A673 (cell line): ENCODE data around the gene SLC16A12. TPM values are rescaled to one million over a fixed set of nuclear protein-coding genes. Genes with fewer than 3 reads are reported as not detected.
A peak's percentile ranks its signal among the peaks of the same experiment; 100 is the strongest.

Experiments
- BruUV-seq: library from RNA; stranded (reverse); fragments of 400-500 nt; replicated peaks from 2 replicates; lab custom pipeline; 2021; lab: Mats Ljungman, UMichigan
- CTCF ChIA-PET: fragments of 300-600 bp; sonication (Branson Sonifier 250); formaldehyde crosslinking; loops from one replicate; lab custom pipeline; 2022; ENCODE audit warnings: antibody characterized with exemption; lab: Charles Lee
- POLR2A ChIA-PET: fragments of 300-600 bp; sonication (Branson Sonifier 250); formaldehyde crosslinking; loops from one replicate; lab custom pipeline; 2022; ENCODE audit warnings: antibody characterized with exemption; ENCODE audit not compliant: low non-redundant PET; lab: Charles Lee
- DNase-seq: peaks from one replicate; pipeline ENCODE4 v3.0.0-alpha.2; 2015; ENCODE audit warnings: low spot score
- H3K27ac ChIP-seq: fragments of 200-600 bp; sonication (generic); 2 replicates; pipeline ENCODE4 v1.5.1; 2016; ENCODE audit warnings: mixed run types, low read depth, mild to moderate bottlenecking, mixed read lengths, antibody characterized with exemption, low read length; ENCODE audit not compliant: poor library complexity, severe bottlenecking
- H3K27me3 ChIP-seq: fragments of 200-600 bp; sonication (generic); replicated peaks from 2 replicates; pipeline ENCODE4 v1.6.1; 2017; ENCODE audit warnings: mixed run types, low read depth, mild to moderate bottlenecking, mixed read lengths, antibody characterized with exemption, low read length; ENCODE audit not compliant: insufficient read depth, poor library complexity
- H3K36me3 ChIP-seq: fragments of 200-600 bp; sonication (generic); 2 replicates; pipeline ENCODE4 v1.6.1; 2016; ENCODE audit warnings: mixed run types, mild to moderate bottlenecking, mixed read lengths, antibody characterized with exemption, low read length; ENCODE audit not compliant: insufficient read depth, poor library complexity, severe bottlenecking
- H3K4me1 ChIP-seq: fragments of 200-600 bp; sonication (generic); 2 replicates; pipeline ENCODE4 v1.6.1; 2017; ENCODE audit warnings: mixed run types, mild to moderate bottlenecking, mixed read lengths, antibody characterized with exemption, low read length; ENCODE audit not compliant: insufficient read depth, poor library complexity, severe bottlenecking
- H3K4me3 ChIP-seq: fragments of 200-600 bp; sonication (generic); 2 replicates; pipeline ENCODE4 v1.5.1; 2016; ENCODE audit warnings: low read depth, mixed run types, mild to moderate bottlenecking, mixed read lengths, low read length; ENCODE audit not compliant: poor library complexity, severe bottlenecking
- H3K9me3 ChIP-seq: fragments of 200-600 bp; sonication (generic); 2 replicates; pipeline ENCODE4 v1.6.1; 2016; ENCODE audit warnings: mixed run types, low read depth, mild to moderate bottlenecking, mixed read lengths, antibody characterized with exemption, low read length; ENCODE audit not compliant: poor library complexity, severe bottlenecking
- EZH2 ChIP-seq: fragments of 200-600 bp; sonication (generic); IDR thresholded peaks from 2 replicates; pipeline ENCODE4 v1.6.1; 2017; ENCODE audit warnings: borderline replicate concordance, low read depth, mild to moderate bottlenecking, mixed read lengths, antibody characterized with exemption, low read length; ENCODE audit not compliant: poor library complexity, severe bottlenecking
- intact Hi-C: fragments of 100-400 bp; cut with micrococcal nuclease; formaldehyde crosslinking; loops from one replicate; pipeline ENCODE4 v1.10.0; 2022; ENCODE audit not compliant: unreplicated experiment
- total RNA-seq: library from RNA; stranded (reverse); gene quantifications from 2 replicates; pipeline ENCODE4 v1.2.3, GENCODE V29; 2021
- TF ChIP-seq, protein P1 (sequence below): fragments of 300-800, 200-600 bp; sonication (generic); conservative IDR thresholded peaks from 2 replicates; pipeline ENCODE4 v1.5.1; 2017; ENCODE audit warnings: low read depth, mild to moderate bottlenecking, antibody characterized with exemption, low read length, moderate library complexity, mixed read lengths

Gene SLC16A12
- total RNA-seq, 1 experiment from 2014 or later, result 0.54 TPM

DNA sequence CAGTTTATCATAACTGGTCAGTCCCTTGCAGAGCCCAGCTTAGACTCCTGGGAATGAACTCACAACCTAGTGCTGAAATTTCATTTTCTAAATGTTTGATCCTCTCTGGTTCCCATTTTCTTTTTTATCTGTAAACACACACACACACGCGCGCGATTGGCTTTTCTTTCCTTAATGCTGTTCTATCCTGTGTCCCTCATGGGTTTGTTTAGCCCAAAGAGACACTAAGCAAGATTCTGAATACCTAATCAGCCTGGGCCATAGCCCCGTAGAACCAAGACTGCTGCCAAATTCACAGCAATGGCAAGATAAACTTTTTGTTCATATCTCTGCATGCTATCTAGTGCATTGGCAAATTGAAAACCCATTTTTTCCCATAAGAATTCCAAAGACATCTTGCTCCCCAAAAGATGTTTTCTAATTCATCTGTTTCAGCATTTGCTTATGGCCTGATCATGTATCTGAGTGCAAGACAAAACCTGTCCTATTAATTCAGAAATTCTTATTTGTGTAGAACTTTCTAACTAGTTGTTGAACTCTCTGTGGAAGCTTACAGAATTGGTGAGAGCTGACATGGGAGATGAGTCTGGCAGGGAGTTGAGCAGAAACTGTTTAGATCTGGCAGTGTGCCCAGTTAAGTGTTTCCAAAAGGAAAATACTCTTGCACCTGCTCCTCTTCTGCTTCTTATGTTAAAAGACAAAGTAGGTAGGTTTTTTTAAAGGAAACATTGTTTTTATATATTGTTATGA is 144.7 kb downstream of the SLC16A12 start:
- Histone ChIP-seq H3K4me1 (no peaks in the 10 kb centered on the region), H3K27ac (no peak overlapping the region), H3K27me3 (no peaks in the 10 kb centered on the region), H3K4me3 (no peak overlapping the region), H3K36me3 (no peaks in the 10 kb centered on the region), H3K9me3 (no peaks in the 10 kb centered on the region)
- DNase-seq, result no peak
- TF ChIP-seq EZH2, result no peak
- TF ChIP-seq, protein P1, sequence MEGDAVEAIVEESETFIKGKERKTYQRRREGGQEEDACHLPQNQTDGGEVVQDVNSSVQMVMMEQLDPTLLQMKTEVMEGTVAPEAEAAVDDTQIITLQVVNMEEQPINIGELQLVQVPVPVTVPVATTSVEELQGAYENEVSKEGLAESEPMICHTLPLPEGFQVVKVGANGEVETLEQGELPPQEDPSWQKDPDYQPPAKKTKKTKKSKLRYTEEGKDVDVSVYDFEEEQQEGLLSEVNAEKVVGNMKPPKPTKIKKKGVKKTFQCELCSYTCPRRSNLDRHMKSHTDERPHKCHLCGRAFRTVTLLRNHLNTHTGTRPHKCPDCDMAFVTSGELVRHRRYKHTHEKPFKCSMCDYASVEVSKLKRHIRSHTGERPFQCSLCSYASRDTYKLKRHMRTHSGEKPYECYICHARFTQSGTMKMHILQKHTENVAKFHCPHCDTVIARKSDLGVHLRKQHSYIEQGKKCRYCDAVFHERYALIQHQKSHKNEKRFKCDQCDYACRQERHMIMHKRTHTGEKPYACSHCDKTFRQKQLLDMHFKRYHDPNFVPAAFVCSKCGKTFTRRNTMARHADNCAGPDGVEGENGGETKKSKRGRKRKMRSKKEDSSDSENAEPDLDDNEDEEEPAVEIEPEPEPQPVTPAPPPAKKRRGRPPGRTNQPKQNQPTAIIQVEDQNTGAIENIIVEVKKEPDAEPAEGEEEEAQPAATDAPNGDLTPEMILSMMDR, result no peak
- ChIA-PET CTCF (no interaction called here), POLR2A (no interaction called here)
- BruUV-seq, result no TSS peak
- intact Hi-C loops, result no loop called here

DNA sequence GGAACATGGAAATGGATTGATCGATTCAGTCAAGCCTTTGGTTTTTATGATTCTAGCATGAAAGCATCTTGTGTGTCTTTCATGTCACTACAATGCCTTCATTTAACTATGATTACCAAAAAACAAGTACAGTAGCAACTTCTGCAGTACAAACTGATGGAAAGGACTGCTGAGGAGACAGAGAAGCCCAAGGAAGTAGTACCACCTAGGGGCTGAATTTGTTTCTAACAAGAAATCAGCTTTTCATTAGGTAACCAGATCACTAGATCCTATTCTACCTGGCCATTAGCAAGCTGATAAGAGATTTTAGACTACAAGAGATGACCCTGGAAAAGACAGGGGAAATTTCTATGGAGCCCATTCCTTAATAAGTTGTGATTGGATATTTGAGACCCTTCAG is 146.1 kb downstream of the SLC16A12 start:
- Histone ChIP-seq H3K9me3 (no peaks in the 10 kb centered on the region), H3K27ac (no peak overlapping the region), H3K4me1 (no peaks in the 10 kb centered on the region), H3K36me3 (no peaks in the 10 kb centered on the region), H3K27me3 (no peaks in the 10 kb centered on the region), H3K4me3 (no peak overlapping the region)
- POLR2A ChIA-PET, result no interaction called here
- CTCF ChIA-PET, result no interaction called here
- intact Hi-C loops, result loop anchor here (1.0 kb wide), 1 partner anchor 172 kb away; no protein-coding TSS in a partner anchor
- peak; percentile 35 for DNase-seq
- no TSS peak for BruUV-seq
- TF ChIP-seq, protein P1, result peak; percentile 46
- TF ChIP-seq EZH2, result no peak

DNA sequence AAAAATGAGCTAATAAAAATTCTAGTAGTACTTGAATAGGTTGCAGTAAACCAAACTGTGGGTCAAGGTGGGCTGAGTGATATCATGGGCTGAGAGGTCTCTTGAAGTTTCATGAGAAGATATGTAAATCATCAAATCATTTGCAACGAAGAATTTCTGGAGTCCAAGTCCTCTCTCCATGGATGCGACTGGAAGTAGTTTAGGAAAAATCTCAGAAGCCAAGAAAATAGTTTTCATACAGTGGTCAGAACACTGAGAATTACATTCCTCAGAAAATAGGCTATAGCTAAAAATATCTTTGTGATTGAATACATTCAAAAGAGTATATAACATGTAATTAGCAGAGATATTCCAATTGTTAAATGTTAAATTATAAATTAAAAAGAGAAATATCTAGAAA is 146.6 kb downstream of the SLC16A12 start:
- TF ChIP-seq, protein P1, result no peak
- no peak for TF ChIP-seq EZH2
- no peaks in the 10 kb centered on the region for H3K36me3 ChIP-seq
- no peaks in the 10 kb centered on the region for H3K9me3 ChIP-seq
- no TSS peak for BruUV-seq
- no peaks in the 10 kb centered on the region for H3K4me1 ChIP-seq
- H3K27me3 ChIP-seq, result no peaks in the 10 kb centered on the region
- H3K4me3 ChIP-seq, result no peak overlapping the region
- ChIA-PET CTCF (interaction anchor here (0.7 kb wide), 1 partner anchor 19 kb away, joined by 5 read pairs; no protein-coding TSS in a partner anchor), POLR2A (no interaction called here)
- H3K27ac ChIP-seq, result no peak overlapping the region
- no peak for DNase-seq
- intact Hi-C loops, result loop anchor here (1.0 kb wide), 1 partner anchor 172 kb away; no protein-coding TSS in a partner anchor
